Suprapubic skin (tissue), 3 donors: ENCODE measurements around the gene ASB4.

ENCODE experiments used
- EP300 ChIP-seq: sonication (generic); formaldehyde crosslinking; IDR thresholded peaks from one replicate; pipeline ENCODE4 v1.6.1; 2017; ENCODE audit warnings: antibody characterized with exemption
- TF ChIP-seq, protein P1 (sequence below), 2 donors: fragments of 200-600 bp in 1 of 2; fragments of 450-650 bp in 1 of 2; sonication (generic) in 1 of 2; IDR thresholded peaks; one replicate each; pipeline ENCODE4 v1.5.1; 2016 to 2019; ENCODE audit warnings: antibody characterized with exemption in 2 of 2, mild to moderate bottlenecking in 1 of 2, moderate library complexity in 1 of 2

DNA sequence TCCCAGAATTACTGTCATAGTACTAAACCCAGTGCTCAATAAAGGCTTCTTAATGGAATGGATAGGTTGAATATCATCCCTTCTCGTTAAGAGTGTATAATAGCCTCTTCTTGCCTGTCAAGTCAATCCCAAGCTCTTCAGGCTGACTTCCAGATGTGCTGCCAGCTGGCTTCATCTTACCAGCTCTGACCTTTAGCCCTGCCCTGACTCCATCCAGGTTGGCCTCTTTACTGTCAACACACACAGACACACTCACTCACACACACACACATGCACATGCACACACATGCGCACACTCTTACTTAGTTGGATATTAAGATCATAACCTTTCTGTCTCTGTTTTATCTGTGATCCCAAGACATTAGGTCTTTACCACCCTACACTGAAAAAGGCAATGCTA lies 49.1 kb downstream of the ASB4 start:
- TF ChIP-seq, protein P1, sequence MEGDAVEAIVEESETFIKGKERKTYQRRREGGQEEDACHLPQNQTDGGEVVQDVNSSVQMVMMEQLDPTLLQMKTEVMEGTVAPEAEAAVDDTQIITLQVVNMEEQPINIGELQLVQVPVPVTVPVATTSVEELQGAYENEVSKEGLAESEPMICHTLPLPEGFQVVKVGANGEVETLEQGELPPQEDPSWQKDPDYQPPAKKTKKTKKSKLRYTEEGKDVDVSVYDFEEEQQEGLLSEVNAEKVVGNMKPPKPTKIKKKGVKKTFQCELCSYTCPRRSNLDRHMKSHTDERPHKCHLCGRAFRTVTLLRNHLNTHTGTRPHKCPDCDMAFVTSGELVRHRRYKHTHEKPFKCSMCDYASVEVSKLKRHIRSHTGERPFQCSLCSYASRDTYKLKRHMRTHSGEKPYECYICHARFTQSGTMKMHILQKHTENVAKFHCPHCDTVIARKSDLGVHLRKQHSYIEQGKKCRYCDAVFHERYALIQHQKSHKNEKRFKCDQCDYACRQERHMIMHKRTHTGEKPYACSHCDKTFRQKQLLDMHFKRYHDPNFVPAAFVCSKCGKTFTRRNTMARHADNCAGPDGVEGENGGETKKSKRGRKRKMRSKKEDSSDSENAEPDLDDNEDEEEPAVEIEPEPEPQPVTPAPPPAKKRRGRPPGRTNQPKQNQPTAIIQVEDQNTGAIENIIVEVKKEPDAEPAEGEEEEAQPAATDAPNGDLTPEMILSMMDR (IDR thresholded peaks at IDR 0.05): no peak
- no peak for TF ChIP-seq EP300
